AML-193 (cell line): Measurements from ENCODE around the gene SMARCD1.

Source experiments
- DNase-seq, 2 experiments: peaks; one replicate each; lab custom pipeline; 2025; lab: John Stamatoyannopoulos, UW

Gene SMARCD1

GRCh38 chr12:50084775-50085614 is at the start of gene SMARCD1:
Gene SMARCD1 (plus strand): TSS chr12:50085342. CDS start chr12:50085370, 28 bp downstream.
- peak; percentile 78 to 86 for DNase-seq

- peak; percentile 22 to 27 for DNase-seq
Observed at GRCh38 chr12:50038336-50038735, 46.8 kb upstream of the SMARCD1 start.

GRCh38 chr12:50039151-50039835 is 45.8 kb upstream of the SMARCD1 start:
- peak; percentile 45 to 63 for DNase-seq

- DNase-seq = no peak
Observed at GRCh38 chr12:50040657-50041056, 44.5 kb upstream of the SMARCD1 start.

- no peak for DNase-seq
Observed at GRCh38 chr12:50041062-50041860, 43.9 kb upstream of the SMARCD1 start.

- DNase-seq = no peak
Observed at GRCh38 chr12:50041962-50042361, 43.2 kb upstream of the SMARCD1 start.

- DNase-seq = no peak
Observed at GRCh38 chr12:50042693-50043092, 42.4 kb upstream of the SMARCD1 start.

- no peak for DNase-seq
Observed at GRCh38 chr12:50043308-50043707, 41.8 kb upstream of the SMARCD1 start.

GRCh38 chr12:50043854-50044253 is 41.3 kb upstream of the SMARCD1 start:
- no peak for DNase-seq

GRCh38 chr12:50047693-50048250 is 37.4 kb upstream of the SMARCD1 start:
- DNase-seq = no peak

- DNase-seq = no peak
Observed at GRCh38 chr12:50049254-50050118, 35.7 kb upstream of the SMARCD1 start.

- no peak for DNase-seq
Observed at GRCh38 chr12:50050119-50050385, 35.1 kb upstream of the SMARCD1 start.

- no peak for DNase-seq
Observed at GRCh38 chr12:50050410-50051098, 34.6 kb upstream of the SMARCD1 start.

GRCh38 chr12:50051101-50051806 is 33.9 kb upstream of the SMARCD1 start:
- DNase-seq = no peak

- DNase-seq = no peak
Observed at GRCh38 chr12:50052544-50052943, 32.6 kb upstream of the SMARCD1 start.

GRCh38 chr12:50052964-50053363 is 32.2 kb upstream of the SMARCD1 start:
- DNase-seq = no peak

- DNase-seq = peak; percentile 9 to 21
Observed at GRCh38 chr12:50053583-50053982, 31.6 kb upstream of the SMARCD1 start.

GRCh38 chr12:50055831-50056638 is 29.1 kb upstream of the SMARCD1 start:
- peak; percentile 24 to 42 for DNase-seq

- no peak for DNase-seq
Observed at GRCh38 chr12:50056639-50056976, 28.5 kb upstream of the SMARCD1 start.
